Upper lobe of left lung (tissue), 6 donors: ENCODE results near the gene JAG2. TPM values are rescaled to one million over a fixed set of nuclear protein-coding genes. Genes with fewer than 3 reads are reported as not detected.

Experiments
- ATAC-seq, 2 donors: fragments of 200-7000 bp; cut with Tn5 transposase; one replicate each; pipeline ENCODE4 v1.9.1; 2022; ENCODE audit warnings: mild to moderate bottlenecking in 2 of 2, moderate library complexity in 2 of 2; ENCODE audit not compliant: low FRiP score in 2 of 2
- DNase-seq, 2 donors: peaks; one replicate each; pipeline ENCODE4 v3.0.0-alpha.2; 2019 to 2020
- H3K27ac ChIP-seq, 4 donors: fragments of 200-600 bp; sonication (generic); one replicate each; pipeline ENCODE4 v1.5.1; 2016 to 2019
- H3K27me3 ChIP-seq, 4 donors: fragments of 200-600 bp; sonication (generic); one replicate each; pipeline ENCODE4 v1.5.1; 2017 to 2019
- H3K36me3 ChIP-seq, 4 donors: fragments of 200-600 bp; sonication (generic); one replicate each; pipeline ENCODE4 v1.5.1; 2016 to 2019
- H3K4me1 ChIP-seq, 4 donors: fragments of 200-600 bp; sonication (generic); one replicate each; pipeline ENCODE4 v1.5.1; 2018 to 2019
- H3K4me3 ChIP-seq, 4 donors: fragments of 200-600 bp; sonication (generic); one replicate each; pipeline ENCODE4 v1.5.1; 2017 to 2019; ENCODE audit warnings: mild to moderate bottlenecking in 2 of 4, moderate library complexity in 1 of 4
- H3K9me3 ChIP-seq, 4 donors: fragments of 200-600 bp; sonication (generic); one replicate each; pipeline ENCODE4 v1.5.1; 2018 to 2019
- CTCF ChIP-seq, 6 experiments: fragments of 450-650 bp in 4 of 6; fragments of 200-600 bp in 2 of 6; sonication (generic) in 2 of 6; IDR thresholded peaks; one replicate each; pipeline ENCODE4 v1.5.1; 2016 to 2019; ENCODE audit warnings: antibody characterized with exemption in 6 of 6
- EP300 ChIP-seq, 4 donors: sonication (generic); formaldehyde crosslinking; IDR thresholded peaks; one replicate each; pipeline ENCODE4 v1.5.1; 2017; ENCODE audit warnings: antibody characterized with exemption in 4 of 4, control low read depth in 2 of 4
- POLR2A ChIP-seq, 4 donors: fragments of 450-650 bp; IDR thresholded peaks; one replicate each; pipeline ENCODE4 v1.5.1; 2016 to 2017; ENCODE audit warnings: antibody characterized with exemption in 4 of 4, mild to moderate bottlenecking in 2 of 4
- POLR2AphosphoS5 ChIP-seq, 2 donors: sonication (generic); formaldehyde crosslinking; IDR thresholded peaks; one replicate each; pipeline ENCODE4 v1.5.1; 2017; ENCODE audit warnings: antibody characterized with exemption in 2 of 2
- WGBS, 2 donors: methylation state at CpG; one replicate each; pipeline ENCODE4 v1.1.5; 2017 to 2018; 5-methylcytosine and 5-hydroxymethylcytosine counted together
- total RNA-seq, 6 donors: library from RNA; depleted of rRNA in 4 of 6; stranded (reverse); fragments of >200 nt in 4 of 6; gene quantifications; one replicate each; pipeline versions ENCODE4 v1.1.0 to v1.2.1, GENCODE V29; 2016 to 2021
- donor health status: DM: no; HTN: no; CAD: no; lungs with moderate emphysema.
- donor health status: DM: no; HTN: yes; CAD: no; lungs with severe emphysema.

The JAG2 gene
- total RNA-seq, 6 donors from 2014 or later: 14.9 to 43.4 (median 23.8) TPM

DNA sequence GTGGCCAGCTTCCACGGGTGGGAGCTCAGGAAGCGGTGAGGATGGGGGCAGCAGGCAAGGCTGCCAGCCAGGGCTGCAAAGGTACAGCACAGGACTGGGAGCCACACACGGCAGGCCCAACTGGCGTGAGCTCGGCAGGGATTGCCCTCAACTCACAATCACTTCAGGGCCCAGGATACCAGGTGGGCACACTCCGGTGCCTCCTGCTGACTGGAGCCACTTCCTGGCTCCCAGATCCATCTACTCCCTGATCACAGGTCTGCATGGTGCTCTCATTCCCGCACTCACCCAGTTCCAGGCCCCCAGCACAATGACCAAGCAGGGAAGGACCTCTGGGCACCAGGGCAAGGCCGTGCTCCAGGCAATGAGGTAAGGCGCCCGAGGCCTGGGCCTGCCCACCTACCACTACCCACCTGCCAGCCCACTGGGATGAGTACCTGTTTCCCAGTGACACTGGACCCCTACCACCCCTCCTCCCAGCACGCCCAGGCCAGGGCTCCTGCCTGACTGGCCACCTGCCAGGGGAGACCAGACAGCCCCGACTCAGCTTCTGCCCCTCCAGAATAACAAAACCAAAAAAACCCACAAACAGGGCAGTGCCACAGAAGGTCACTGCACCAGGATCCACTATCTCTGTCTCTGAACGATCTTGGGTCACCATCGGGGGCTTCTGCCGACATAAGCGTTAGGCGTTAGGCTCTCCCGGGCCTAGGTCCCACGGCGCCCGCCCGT, 1.8 kb downstream of the JAG2 start:
- peak in 1 of 2 donors; percentile 70 for DNase-seq
- Histone ChIP-seq H3K36me3 (no peaks in the 10 kb centered on the region), H3K27ac (peak overlapping the region in 1 of 4 donors; percentile 23), H3K9me3 (no peaks in the 10 kb centered on the region), H3K4me3 (peak overlapping the region in 3 of 4 donors; percentile 31 to 59 (median 52)), H3K27me3 (peaks cover 0 to 11% (median 3%) of the 10 kb centered on the region in 4 donors), H3K4me1 (peaks cover 27 to 53% (median 40%) of the 10 kb centered on the region in 4 donors)
- 75 to 79% methylated on average over 10 to 18 of the region's 22 CpGs for WGBS, 2 donors
- ATAC-seq: no peak
- TF ChIP-seq CTCF (IDR thresholded peaks at IDR 0.05) (no peak), EP300 (IDR thresholded peaks at IDR 0.05) (no peak), POLR2AphosphoS5 (IDR thresholded peaks at IDR 0.05) (no peak), POLR2A (IDR thresholded peaks at IDR 0.05) (no peak)

DNA sequence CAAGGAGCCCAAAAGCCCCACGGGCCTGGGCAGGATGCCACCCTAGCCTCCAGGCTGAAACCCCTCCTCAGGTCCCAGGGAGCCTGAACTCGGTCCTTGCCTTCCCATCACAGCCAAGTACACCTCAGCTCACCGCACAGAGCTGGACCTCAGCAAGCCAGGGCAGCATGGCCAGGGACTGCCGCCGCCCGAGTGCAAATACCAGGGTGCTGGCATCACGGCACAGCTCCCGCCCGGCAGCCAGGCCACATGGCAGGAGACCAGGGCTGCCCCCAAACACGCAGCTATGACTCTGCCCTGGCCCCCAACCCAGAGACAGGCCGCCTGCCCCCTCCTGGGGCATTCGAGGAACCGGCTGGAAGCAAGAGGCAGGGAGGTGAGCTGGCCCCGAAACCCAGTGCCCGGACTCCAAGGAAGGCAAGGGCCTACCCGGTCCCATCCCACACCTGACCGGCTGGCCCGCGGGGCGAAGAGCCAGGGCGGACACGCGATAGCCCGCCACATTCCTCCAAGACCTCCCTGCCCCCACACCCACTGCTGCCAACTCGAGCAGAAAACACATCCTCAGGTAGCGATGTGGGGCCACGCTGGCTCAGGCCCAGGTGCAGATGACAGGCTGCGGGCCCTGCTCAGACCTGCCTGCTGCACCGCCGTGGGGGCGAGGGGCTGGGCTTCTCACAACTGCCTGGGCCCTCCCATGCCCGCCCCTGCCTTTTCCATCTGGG, 2.7 kb downstream of the JAG2 start:
- WGBS, 2 donors: 89 to 94% methylated on average over 16 to 32 of the region's 32 CpGs
- ATAC-seq (no peak), DNase-seq (peak in 1 of 2 donors; percentile 86)
- H3K4me1 ChIP-seq: peaks cover 20 to 45% (median 34%) of the 10 kb centered on the region in 4 donors
- no peak overlapping the region for H3K27ac ChIP-seq
- TF ChIP-seq POLR2A (IDR thresholded peaks at IDR 0.05): no peak
- TF ChIP-seq EP300 (IDR thresholded peaks at IDR 0.05): no peak
- TF ChIP-seq CTCF (IDR thresholded peaks at IDR 0.05): no peak
- no peak for TF ChIP-seq POLR2AphosphoS5 (IDR thresholded peaks at IDR 0.05)
- H3K36me3 ChIP-seq: no peaks in the 10 kb centered on the region
- no peak overlapping the region for H3K4me3 ChIP-seq
- H3K9me3 ChIP-seq: no peaks in the 10 kb centered on the region
- peaks cover 0 to 11% (median 3%) of the 10 kb centered on the region in 4 donors for H3K27me3 ChIP-seq

DNA sequence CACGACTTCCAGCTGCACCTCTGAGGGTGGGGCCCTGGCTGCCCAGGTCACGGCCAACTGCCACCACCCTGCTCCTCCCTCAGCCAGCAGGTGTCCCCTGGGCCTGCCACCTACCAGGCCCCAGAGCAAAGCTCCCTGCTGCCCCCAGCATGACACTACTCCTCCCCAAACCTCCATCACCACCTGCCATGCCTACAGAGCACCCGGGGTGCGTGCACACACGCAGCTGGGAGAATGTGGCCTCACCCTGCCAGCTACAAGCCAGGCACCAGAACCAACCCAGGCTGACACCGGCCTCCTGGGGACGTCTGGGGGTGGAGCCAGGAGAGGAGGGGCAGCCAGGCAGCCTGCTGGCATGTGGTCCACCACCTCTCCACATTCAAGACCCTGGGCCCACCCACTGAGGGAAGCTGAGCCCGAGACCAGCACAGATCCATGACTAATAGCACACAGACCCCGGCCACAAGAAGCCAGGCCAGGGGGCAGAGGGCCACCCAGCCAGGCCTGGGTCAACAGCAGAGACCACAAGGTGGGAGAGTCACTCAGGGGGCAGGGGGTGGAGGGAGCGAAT, 3.4 kb downstream of the JAG2 start:
- H3K27ac ChIP-seq: peak overlapping the region in 1 of 4 donors; percentile 27
- 64 to 87% methylated on average over 3 to 8 of the region's 10 CpGs for WGBS, 2 donors
- no peak overlapping the region for H3K4me3 ChIP-seq
- no peaks in the 10 kb centered on the region for H3K36me3 ChIP-seq
- ATAC-seq (no peak), DNase-seq (peak in 1 of 2 donors; percentile 70)
- no peak for TF ChIP-seq POLR2AphosphoS5 (IDR thresholded peaks at IDR 0.05)
- no peak for TF ChIP-seq POLR2A (IDR thresholded peaks at IDR 0.05)
- no peak for TF ChIP-seq EP300 (IDR thresholded peaks at IDR 0.05)
- no peak for TF ChIP-seq CTCF (IDR thresholded peaks at IDR 0.05)
- H3K4me1 ChIP-seq: peaks cover 13 to 38% (median 27%) of the 10 kb centered on the region in 4 donors
- H3K9me3 ChIP-seq: no peaks in the 10 kb centered on the region
- peaks cover 0 to 11% (median 3%) of the 10 kb centered on the region in 4 donors for H3K27me3 ChIP-seq

DNA sequence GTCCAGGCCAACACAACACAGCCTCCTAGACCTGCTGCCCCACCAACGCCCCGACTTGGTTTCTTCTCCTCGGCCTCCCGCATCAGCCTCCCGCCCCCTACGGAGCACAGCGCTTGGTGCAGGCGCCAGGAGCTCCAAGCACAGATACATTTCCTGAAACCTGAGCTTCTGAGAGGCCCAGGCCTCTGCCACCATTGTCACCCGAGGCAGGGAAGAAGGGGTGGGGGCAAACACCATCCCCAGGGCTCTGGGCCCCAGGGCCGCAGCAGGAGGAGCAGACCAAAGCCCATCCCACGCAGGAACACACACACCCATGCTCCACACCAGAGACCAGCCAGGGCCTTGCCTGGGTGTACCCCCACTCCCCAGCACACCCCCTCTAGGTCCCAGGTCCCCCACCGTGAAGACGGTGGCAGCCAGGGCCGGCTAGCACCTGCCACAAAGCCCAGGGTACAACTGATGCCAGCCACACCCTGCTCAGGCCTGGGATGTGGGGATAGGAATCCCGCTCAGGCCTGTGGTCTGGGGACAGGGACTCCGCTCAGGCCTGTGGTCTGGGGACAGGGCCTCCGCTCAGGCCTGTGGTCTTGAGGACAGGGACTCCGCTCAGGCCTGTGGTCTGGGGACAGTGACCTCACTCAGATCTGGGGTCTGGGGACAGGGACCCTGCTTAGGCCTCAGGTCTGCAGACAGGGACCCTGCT, 5.4 kb downstream of the JAG2 start:
- H3K4me3 ChIP-seq: no peak overlapping the region
- ATAC-seq: no peak
- H3K36me3 ChIP-seq: no peaks in the 10 kb centered on the region
- H3K27ac ChIP-seq: no peak overlapping the region
- no peaks in the 10 kb centered on the region for H3K9me3 ChIP-seq
- 85 to 86% methylated on average over 14 to 18 of the region's 18 CpGs for WGBS, 2 donors
- DNase-seq: peak in 1 of 2 donors; percentile 74
- H3K4me1 ChIP-seq: peaks cover 4 to 23% (median 12%) of the 10 kb centered on the region in 4 donors
- TF ChIP-seq POLR2A (IDR thresholded peaks at IDR 0.05): no peak
- no peak for TF ChIP-seq POLR2AphosphoS5 (IDR thresholded peaks at IDR 0.05)
- TF ChIP-seq EP300 (IDR thresholded peaks at IDR 0.05): no peak
- TF ChIP-seq CTCF (IDR thresholded peaks at IDR 0.05): no peak
- peaks cover 0 to 11% (median 3%) of the 10 kb centered on the region in 4 donors for H3K27me3 ChIP-seq
